Vagina (tissue), 2 donors: ENCODE results near the gene GPATCH4. TPM values are rescaled to one million over a fixed set of nuclear protein-coding genes. Genes with fewer than 3 reads are reported as not detected.

ENCODE experiments used
- DNase-seq, 2 donors: peaks; one replicate each; pipeline ENCODE4 v3.0.0-alpha.2; 2017; ENCODE audit errors: extremely low spot score in 2 of 2
- H3K27ac ChIP-seq: fragments of 200-600 bp; sonication (generic); one replicate; pipeline ENCODE4 v1.5.1; 2019
- H3K27me3 ChIP-seq: fragments of 200-600 bp; sonication (generic); one replicate; pipeline ENCODE4 v1.5.1; 2019
- H3K36me3 ChIP-seq, 2 donors: fragments of 200-600 bp; sonication (generic); one replicate each; pipeline ENCODE4 v1.5.1; 2017 to 2019
- H3K4me1 ChIP-seq: fragments of 200-600 bp; sonication (generic); one replicate; pipeline ENCODE4 v1.5.1; 2019
- H3K4me3 ChIP-seq, 2 donors: fragments of 200-600 bp; sonication (generic); 1 replicate in 1 of 2; 2 replicates in 1 of 2; pipeline ENCODE4 v1.5.1; 2016 to 2019
- H3K9me3 ChIP-seq: fragments of 200-600 bp; sonication (generic); one replicate; pipeline ENCODE4 v1.5.1; 2019
- POLR2A ChIP-seq, 2 donors: fragments of 450-650 bp; IDR thresholded peaks; one replicate each; pipeline ENCODE4 v1.6.1; 2017; ENCODE audit warnings: antibody characterized with exemption in 2 of 2, mild to moderate bottlenecking in 2 of 2, moderate library complexity in 2 of 2
- POLR2AphosphoS5 ChIP-seq, 2 donors: sonication (generic); formaldehyde crosslinking; IDR thresholded peaks; one replicate each; pipeline ENCODE4 v1.9.0; 2017; ENCODE audit warnings: antibody characterized with exemption in 2 of 2, mild to moderate bottlenecking in 2 of 2, low read depth in 1 of 2; ENCODE audit not compliant: insufficient read depth in 1 of 2
- intact Hi-C: fragments of 100-400 bp; cut with DNase I; formaldehyde crosslinking; loops from one replicate; pipeline ENCODE4 v1.15.1; 2023
- total RNA-seq: library from RNA; depleted of rRNA; stranded (reverse); fragments of >200 nt; gene quantifications from one replicate; pipeline ENCODE4 v1.2.3, GENCODE V29; 2016
- TF ChIP-seq, protein P1 (sequence below), 3 experiments: fragments of 450-650 bp in 2 of 3; fragments of 200-600 bp in 1 of 3; sonication (generic) in 1 of 3; IDR thresholded peaks; one replicate each; pipeline ENCODE4 v1.5.1; 2017 to 2019; ENCODE audit warnings: antibody characterized with exemption in 3 of 3, mild to moderate bottlenecking in 2 of 3, moderate library complexity in 2 of 3

GPATCH4 gene
- total RNA-seq, 1 donor from 2014 or later, result 25.8 TPM

DNA sequence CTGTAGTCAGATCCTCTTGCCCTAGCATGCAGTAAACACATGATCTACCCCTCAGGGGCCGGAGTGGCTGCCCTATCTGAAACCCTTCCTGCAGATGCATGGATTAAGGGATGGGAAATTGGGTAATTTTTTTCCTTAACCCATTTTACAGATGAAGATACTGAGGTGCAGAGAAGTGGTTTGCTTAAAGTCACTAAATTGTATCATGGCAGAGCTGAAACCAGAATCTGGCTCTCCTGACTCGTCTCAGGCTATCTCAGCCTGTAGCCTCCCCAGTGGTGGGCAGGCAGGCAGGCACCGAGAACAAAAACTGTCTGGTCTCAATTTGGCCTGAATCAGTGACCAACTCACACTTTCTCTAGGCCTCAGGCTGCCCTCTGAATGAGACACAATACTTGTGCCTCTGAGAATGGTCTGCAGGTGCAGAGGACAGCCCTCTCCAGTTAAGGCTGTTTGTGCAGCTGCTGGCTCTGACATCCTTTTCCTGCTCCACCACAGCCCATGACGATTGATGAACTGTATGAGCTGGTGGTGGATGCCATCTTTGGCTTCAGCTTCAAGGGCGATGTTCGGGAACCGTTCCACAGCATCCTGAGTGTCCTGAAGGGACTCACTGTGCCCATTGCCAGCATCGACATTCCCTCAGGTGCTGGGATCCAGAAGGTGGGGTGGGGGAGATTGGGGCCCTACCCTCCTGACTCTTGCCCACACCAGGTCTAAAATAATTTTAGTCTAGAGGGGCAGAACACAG, 8.2 kb downstream of the GPATCH4 start:
- peaks cover 0 to 36% of the 10 kb centered on the region in 2 donors for H3K36me3 ChIP-seq
- H3K4me1 ChIP-seq, result peaks cover 20% of the 10 kb centered on the region
- DNase-seq, result no peak
- no peak overlapping the region for H3K27ac ChIP-seq
- intact Hi-C loops, result no loop called here
- TF ChIP-seq, protein P1, sequence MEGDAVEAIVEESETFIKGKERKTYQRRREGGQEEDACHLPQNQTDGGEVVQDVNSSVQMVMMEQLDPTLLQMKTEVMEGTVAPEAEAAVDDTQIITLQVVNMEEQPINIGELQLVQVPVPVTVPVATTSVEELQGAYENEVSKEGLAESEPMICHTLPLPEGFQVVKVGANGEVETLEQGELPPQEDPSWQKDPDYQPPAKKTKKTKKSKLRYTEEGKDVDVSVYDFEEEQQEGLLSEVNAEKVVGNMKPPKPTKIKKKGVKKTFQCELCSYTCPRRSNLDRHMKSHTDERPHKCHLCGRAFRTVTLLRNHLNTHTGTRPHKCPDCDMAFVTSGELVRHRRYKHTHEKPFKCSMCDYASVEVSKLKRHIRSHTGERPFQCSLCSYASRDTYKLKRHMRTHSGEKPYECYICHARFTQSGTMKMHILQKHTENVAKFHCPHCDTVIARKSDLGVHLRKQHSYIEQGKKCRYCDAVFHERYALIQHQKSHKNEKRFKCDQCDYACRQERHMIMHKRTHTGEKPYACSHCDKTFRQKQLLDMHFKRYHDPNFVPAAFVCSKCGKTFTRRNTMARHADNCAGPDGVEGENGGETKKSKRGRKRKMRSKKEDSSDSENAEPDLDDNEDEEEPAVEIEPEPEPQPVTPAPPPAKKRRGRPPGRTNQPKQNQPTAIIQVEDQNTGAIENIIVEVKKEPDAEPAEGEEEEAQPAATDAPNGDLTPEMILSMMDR (IDR thresholded peaks at IDR 0.05), result no peak
- TF ChIP-seq POLR2AphosphoS5 (IDR thresholded peaks at IDR 0.05; ENCODE audit: insufficient read depth in 1 of 2, low read depth in 1 of 2) (no peak), POLR2A (IDR thresholded peaks at IDR 0.05) (no peak)
- H3K27me3 ChIP-seq, result no peaks in the 10 kb centered on the region
- H3K4me3 ChIP-seq, result no peak overlapping the region
- no peaks in the 10 kb centered on the region for H3K9me3 ChIP-seq

DNA sequence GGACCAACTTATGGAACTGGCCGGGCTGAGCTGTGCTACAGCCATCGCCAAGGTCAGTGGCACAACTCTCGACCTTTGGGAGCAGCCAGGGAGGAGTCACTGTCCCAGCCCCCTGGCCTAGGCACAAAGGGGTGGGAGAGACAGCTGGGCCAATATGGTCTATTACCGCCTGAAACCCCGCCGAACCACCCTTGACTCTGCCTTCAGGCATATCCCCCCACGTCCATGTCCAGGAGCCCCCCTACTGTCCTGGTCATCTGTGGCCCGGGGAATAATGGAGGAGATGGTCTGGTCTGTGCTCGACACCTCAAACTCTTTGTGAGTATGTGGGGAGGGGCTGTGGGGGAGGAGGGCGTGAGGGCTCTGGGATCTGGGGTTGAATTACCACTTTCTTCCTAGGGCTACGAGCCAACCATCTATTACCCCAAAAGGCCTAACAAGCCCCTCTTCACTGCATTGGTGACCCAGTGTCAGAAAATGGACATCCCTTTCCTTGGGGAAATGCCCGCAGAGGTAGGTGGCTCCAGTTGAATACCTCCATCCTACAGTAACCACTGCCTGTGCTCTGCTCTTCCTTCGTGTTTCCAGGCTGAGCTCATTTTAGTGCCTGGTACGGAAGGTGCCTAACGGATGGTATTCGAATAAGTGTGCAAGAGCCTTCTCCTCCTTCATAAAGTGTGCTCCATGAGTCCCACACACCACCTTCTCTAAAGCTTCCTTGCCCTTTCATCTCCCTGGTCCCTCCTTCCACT, 8.9 kb downstream of the GPATCH4 start:
- H3K36me3 ChIP-seq, result peaks cover 0 to 28% of the 10 kb centered on the region in 2 donors
- peaks cover 20% of the 10 kb centered on the region for H3K4me1 ChIP-seq
- peak overlapping the region; percentile 84 for H3K27ac ChIP-seq
- no peaks in the 10 kb centered on the region for H3K27me3 ChIP-seq
- no peaks in the 10 kb centered on the region for H3K9me3 ChIP-seq
- intact Hi-C loops, result no loop called here
- no peak for DNase-seq
- TF ChIP-seq POLR2AphosphoS5 (IDR thresholded peaks at IDR 0.05; ENCODE audit: insufficient read depth in 1 of 2, low read depth in 1 of 2) (no peak), POLR2A (IDR thresholded peaks at IDR 0.05) (no peak)
- peak overlapping the region; percentile 65 to 81 for H3K4me3 ChIP-seq

DNA sequence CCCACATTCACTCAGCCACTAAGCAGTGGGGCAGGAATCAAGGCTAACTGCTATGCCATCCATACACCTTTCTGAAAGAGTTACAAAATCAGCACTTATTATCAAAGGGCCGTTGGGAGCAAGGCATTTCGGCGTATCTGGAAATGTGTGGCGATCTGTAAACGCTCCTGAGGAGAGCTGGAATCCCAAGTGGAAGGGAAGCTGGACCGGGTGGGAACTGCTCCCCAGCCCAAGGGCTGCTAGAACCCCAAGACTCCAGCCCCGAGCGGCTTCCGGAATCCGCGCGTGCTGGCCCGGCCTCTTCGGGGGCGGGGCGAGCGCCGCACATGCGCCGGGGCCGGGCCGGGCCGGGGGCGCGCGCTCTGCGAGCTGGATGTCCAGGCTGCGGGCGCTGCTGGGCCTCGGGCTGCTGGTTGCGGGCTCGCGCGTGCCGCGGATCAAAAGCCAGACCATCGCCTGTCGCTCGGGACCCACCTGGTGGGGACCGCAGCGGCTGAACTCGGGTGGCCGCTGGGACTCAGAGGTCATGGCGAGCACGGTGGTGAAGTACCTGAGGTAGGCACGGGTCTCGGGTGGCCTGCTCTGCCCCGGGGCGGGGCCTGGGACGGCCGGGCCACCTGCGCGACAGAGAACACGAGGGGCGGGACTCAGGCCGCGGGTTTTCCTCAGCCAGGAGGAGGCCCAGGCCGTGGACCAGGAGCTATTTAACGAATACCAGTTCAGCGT, 9.7 kb downstream of the GPATCH4 start, which contains the start of gene NAXE:
Gene NAXE (plus strand): TSS at position 345 of the 726 bp plus-strand sequence. CDS start 29 bp downstream, at position 374.
- Histone ChIP-seq H3K4me1 (peaks cover 20% of the 10 kb centered on the region), H3K9me3 (no peaks in the 10 kb centered on the region), H3K4me3 (peak within 1 kb of the TSS; percentile 65 to 81), H3K27ac (peak within 1 kb of the TSS; percentile 84), H3K36me3 (peaks cover 0 to 23% of the 10 kb centered on the region in 2 donors), H3K27me3 (no peaks in the 10 kb centered on the region)
- TF ChIP-seq POLR2A (IDR thresholded peaks at IDR 0.05) (peak in 1 of 2 donors; percentile 43), POLR2AphosphoS5 (IDR thresholded peaks at IDR 0.05; ENCODE audit: insufficient read depth in 1 of 2, low read depth in 1 of 2) (peak; percentile 14 to 73)
- TF ChIP-seq, protein P1 (IDR thresholded peaks at IDR 0.05), result no peak
- no peak for DNase-seq
- intact Hi-C loops, result no loop called here

DNA sequence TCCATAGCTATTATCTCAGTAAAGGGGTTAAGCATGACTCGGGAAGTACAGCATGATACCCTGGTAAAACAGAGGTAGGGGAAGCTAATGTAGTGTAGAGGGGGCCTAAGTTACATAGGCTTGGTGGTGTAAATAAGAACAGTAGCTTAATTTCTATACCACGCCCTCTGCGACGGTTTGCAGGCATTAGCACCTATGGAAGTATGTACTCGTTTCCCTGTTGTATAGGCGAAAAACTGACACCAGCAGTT, 10.2 kb downstream of the GPATCH4 start:
- no peaks in the 10 kb centered on the region for H3K9me3 ChIP-seq
- H3K4me3 ChIP-seq, result peak overlapping the region; percentile 65 to 81
- peaks cover 0 to 19% of the 10 kb centered on the region in 2 donors for H3K36me3 ChIP-seq
- intact Hi-C loops, result no loop called here
- H3K27me3 ChIP-seq, result no peaks in the 10 kb centered on the region
- peak overlapping the region; percentile 84 for H3K27ac ChIP-seq
- H3K4me1 ChIP-seq, result peaks cover 20% of the 10 kb centered on the region
- TF ChIP-seq POLR2A (IDR thresholded peaks at IDR 0.05) (no peak), POLR2AphosphoS5 (IDR thresholded peaks at IDR 0.05; ENCODE audit: insufficient read depth in 1 of 2, low read depth in 1 of 2) (no peak)
- TF ChIP-seq, protein P1 (IDR thresholded peaks at IDR 0.05), result no peak
- no peak for DNase-seq
